ENCODE measurements around the gene FAM13A.

Gene FAM13A

GRCh38 chr4:88965053-88965452 lies 91.9 kb downstream of the FAM13A start:
- Histone ChIP-seq H3K4me1 (ENCODE audit: control insufficient read depth, insufficient read depth, low read length) (no peaks in the 10 kb centered on the region; the same call in 1 of the 2 replicates), H3K36me3 (ENCODE audit: control insufficient read depth in 2 of 2, insufficient read depth in 1 of 2, low read length in 2 of 2) (no peaks in the 10 kb centered on the region), H3K27ac (ENCODE audit: extremely low read depth, low read depth, low read length) (no peak overlapping the region), H3K9me3 (ENCODE audit: control insufficient read depth, insufficient read depth, low read depth, low read length) (no peaks in the 10 kb centered on the region), H3K4me3 (ENCODE audit: low read depth, low read length) (no peak overlapping the region)
- POLR2A ChIA-PET: no interaction called here
- CTCF ChIA-PET: no interaction called here
- TF ChIP-seq ZNF558 (tag by site-specific recombination; IDR thresholded peaks at IDR 0.05) (no peak), ZNF623 (tag by site-specific recombination; IDR thresholded peaks at IDR 0.05) (no peak), ZNF2 (tag by site-specific recombination; IDR thresholded peaks at IDR 0.05) (no peak), ZNF157 (tag by site-specific recombination; IDR thresholded peaks at IDR 0.05) (no peak), ZNF645 (tag by site-specific recombination; IDR thresholded peaks at IDR 0.05) (no peak), KLF7 (tag by site-specific recombination; IDR thresholded peaks at IDR 0.05; ENCODE audit: borderline replicate concordance) (no peak)

GRCh38 chr4:88964450-88964849 lies 92.5 kb downstream of the FAM13A start:
- no peaks in the 10 kb centered on the region for H3K9me3 ChIP-seq (ENCODE audit: control insufficient read depth, insufficient read depth, low read depth, low read length)
- CTCF ChIA-PET: interaction anchor here (0.6 to 0.7 kb wide), 3 partner anchors 147 to 387 kb away, joined by 4 to 8 read pairs (median 7); no protein-coding TSS in a partner anchor
- H3K4me3 ChIP-seq (ENCODE audit: low read depth, low read length): no peak overlapping the region
- H3K27ac ChIP-seq (ENCODE audit: extremely low read depth, low read depth, low read length): no peak overlapping the region
- no peaks in the 10 kb centered on the region for H3K36me3 ChIP-seq (ENCODE audit: control insufficient read depth in 2 of 2, insufficient read depth in 1 of 2, low read length in 2 of 2)
- no peaks in the 10 kb centered on the region; the same call in 1 of the 2 replicates for H3K4me1 ChIP-seq (ENCODE audit: control insufficient read depth, insufficient read depth, low read length)
- POLR2A ChIA-PET: no interaction called here
- TF ChIP-seq ZNF221 (tag by site-specific recombination; IDR thresholded peaks at IDR 0.05; ENCODE audit: borderline replicate concordance) (no peak), ZNF223 (tag by site-specific recombination; IDR thresholded peaks at IDR 0.05) (no peak), ZNF621 (tag by site-specific recombination; IDR thresholded peaks at IDR 0.05) (no peak), ZNF677 (tag by site-specific recombination; IDR thresholded peaks at IDR 0.05) (no peak), ZNF623 (tag by site-specific recombination; IDR thresholded peaks at IDR 0.05) (no peak), ZNF366 (tag by site-specific recombination; conservative IDR thresholded peaks at IDR 0.05) (no peak), REPIN1 (tag by site-specific recombination; IDR thresholded peaks at IDR 0.05; ENCODE audit: low read depth) (no peak), ZFP41 (tag by site-specific recombination; IDR thresholded peaks at IDR 0.05; ENCODE audit: borderline replicate concordance) (no peak), ZNF571 (tag by site-specific recombination; IDR thresholded peaks at IDR 0.05) (no peak), ZNF169 (tag by site-specific recombination; IDR thresholded peaks at IDR 0.05) (no peak)

GRCh38 chr4:88963817-88964216 lies 93.2 kb downstream of the FAM13A start:
- Histone ChIP-seq H3K4me3 (ENCODE audit: low read depth, low read length) (no peak overlapping the region), H3K4me1 (ENCODE audit: control insufficient read depth, insufficient read depth, low read length) (no peaks in the 10 kb centered on the region; the same call in 1 of the 2 replicates), H3K36me3 (ENCODE audit: control insufficient read depth in 2 of 2, insufficient read depth in 1 of 2, low read length in 2 of 2) (no peaks in the 10 kb centered on the region), H3K9me3 (ENCODE audit: control insufficient read depth, insufficient read depth, low read depth, low read length) (no peaks in the 10 kb centered on the region), H3K27ac (ENCODE audit: extremely low read depth, low read depth, low read length) (no peak overlapping the region)
- TF ChIP-seq SCRT2 (tag by site-specific recombination; IDR thresholded peaks at IDR 0.05) (peak; percentile 72), ZNF555 (tag by site-specific recombination; conservative IDR thresholded peaks at IDR 0.05) (no peak), PRDM1 (tag by site-specific recombination; IDR thresholded peaks at IDR 0.05) (no peak)
- POLR2A ChIA-PET: no interaction called here
- CTCF ChIA-PET: interaction anchor here (0.6 to 0.7 kb wide), 3 partner anchors 146 to 386 kb away, joined by 4 to 8 read pairs (median 7); no protein-coding TSS in a partner anchor

- no peak overlapping the region for H3K27ac ChIP-seq (ENCODE audit: extremely low read depth, low read depth, low read length)
- H3K4me3 ChIP-seq (ENCODE audit: low read depth, low read length): no peak overlapping the region
- no peaks in the 10 kb centered on the region for H3K36me3 ChIP-seq (ENCODE audit: control insufficient read depth in 2 of 2, insufficient read depth in 1 of 2, low read length in 2 of 2)
- no peak for TF ChIP-seq MZF1 (tag by site-specific recombination; IDR thresholded peaks at IDR 0.05; ENCODE audit: borderline replicate concordance)
- no peak for TF ChIP-seq ZNF184 (tag by site-specific recombination; IDR thresholded peaks at IDR 0.05)
- TF ChIP-seq ZBTB7A (tag by site-specific recombination; IDR thresholded peaks at IDR 0.05; ENCODE audit: low read depth): no peak
- TF ChIP-seq TCF7L2 (IDR thresholded peaks at IDR 0.05; ENCODE audit: borderline replicate concordance, low read depth, low read length): no peak
- no peak for TF ChIP-seq ZNF175 (tag by site-specific recombination; IDR thresholded peaks at IDR 0.05)
- no peak for TF ChIP-seq ZNF10 (tag by site-specific recombination; IDR thresholded peaks at IDR 0.05)
- TF ChIP-seq ZNF585B (tag by site-specific recombination; IDR thresholded peaks at IDR 0.05): no peak
- TF ChIP-seq ZNF623 (tag by site-specific recombination; IDR thresholded peaks at IDR 0.05): no peak
- no peak for TF ChIP-seq KLF9 (tag by site-specific recombination; IDR thresholded peaks at IDR 0.05; ENCODE audit: low read depth)
- no peak for TF ChIP-seq ZNF362 (tag by site-specific recombination; IDR thresholded peaks at IDR 0.05)
- no peak for TF ChIP-seq HOXC10 (CRISPR knock-in tag; IDR thresholded peaks at IDR 0.05)
- TF ChIP-seq ZNF16 (tag by site-specific recombination; IDR thresholded peaks at IDR 0.05; ENCODE audit: low read depth): no peak
- no peak for TF ChIP-seq ZNF423 (tag by site-specific recombination; IDR thresholded peaks at IDR 0.05)
- no peak for TF ChIP-seq ZNF169 (tag by site-specific recombination; IDR thresholded peaks at IDR 0.05)
- H3K9me3 ChIP-seq (ENCODE audit: control insufficient read depth, insufficient read depth, low read depth, low read length): no peaks in the 10 kb centered on the region
- ChIA-PET POLR2A (no interaction called here), CTCF (interaction anchor here (0.7 kb wide), 1 partner anchor 27 kb away, joined by 13 read pairs; no protein-coding TSS in a partner anchor)
- H3K4me1 ChIP-seq (ENCODE audit: control insufficient read depth, insufficient read depth, low read length): no peaks in the 10 kb centered on the region; the same call in 1 of the 2 replicates
Measured at GRCh38 chr4:88962396-88962795, 94.6 kb downstream of the FAM13A start.
